Raji (cell line): ENCODE measurements around the gene ODC1.

ENCODE experiments used
- POLR2A ChIP-seq: IDR thresholded peaks from 2 replicates; pipeline ENCODE4 v1.6.1; 2011; ENCODE audit warnings: low read depth, low read length, control low read depth; ENCODE audit not compliant: insufficient read depth

Gene ODC1

GRCh38 chr2:10467401-10467800 lies 19.3 kb upstream of the ODC1 start:
- TF ChIP-seq POLR2A, result no peak

- TF ChIP-seq POLR2A, result no peak
Observed at GRCh38 chr2:10466801-10467200, 18.7 kb upstream of the ODC1 start.

GRCh38 chr2:10465910-10466309 lies 17.8 kb upstream of the ODC1 start:
- no peak for TF ChIP-seq POLR2A

- TF ChIP-seq POLR2A, result no peak
Observed at GRCh38 chr2:10462178-10463083, 14.3 kb upstream of the ODC1 start.

- no peak for TF ChIP-seq POLR2A
Observed at GRCh38 chr2:10460366-10460796, 12.3 kb upstream of the ODC1 start.

GRCh38 chr2:10457846-10458598 lies 9.9 kb upstream of the ODC1 start:
- TF ChIP-seq POLR2A, result no peak

- no peak for TF ChIP-seq POLR2A
Observed at GRCh38 chr2:10454505-10454904, 6.4 kb upstream of the ODC1 start.

- TF ChIP-seq POLR2A, result no peak
Observed at GRCh38 chr2:10453905-10454298, 5.8 kb upstream of the ODC1 start.

GRCh38 chr2:10452956-10453904 lies 5.1 kb upstream of the ODC1 start:
- TF ChIP-seq POLR2A, result no peak

- TF ChIP-seq POLR2A, result no peak
Observed at GRCh38 chr2:10452312-10452711, 4.2 kb upstream of the ODC1 start.

GRCh38 chr2:10451819-10452218 lies 3.7 kb upstream of the ODC1 start:
- TF ChIP-seq POLR2A, result no peak

- TF ChIP-seq POLR2A, result 0 out of 2 replicates have a peak, but pooled peaks have one; percentile 7
Observed at GRCh38 chr2:10449838-10450691, 1.9 kb upstream of the ODC1 start.

GRCh38 chr2:10449486-10449831 lies 1.3 kb upstream of the ODC1 start:
- TF ChIP-seq POLR2A, result no peak
